GM18519 (cell line): ENCODE measurements around the gene COL5A1.

Source experiments
- ATAC-seq: cut with Tn5 transposase; IDR thresholded peaks from one replicate; pipeline ENCODE4 v1.9.1; 2021; ENCODE audit warnings: mild to moderate bottlenecking, moderate library complexity; ENCODE audit not compliant: unreplicated experiment, low FRiP score

Gene COL5A1

DNA sequence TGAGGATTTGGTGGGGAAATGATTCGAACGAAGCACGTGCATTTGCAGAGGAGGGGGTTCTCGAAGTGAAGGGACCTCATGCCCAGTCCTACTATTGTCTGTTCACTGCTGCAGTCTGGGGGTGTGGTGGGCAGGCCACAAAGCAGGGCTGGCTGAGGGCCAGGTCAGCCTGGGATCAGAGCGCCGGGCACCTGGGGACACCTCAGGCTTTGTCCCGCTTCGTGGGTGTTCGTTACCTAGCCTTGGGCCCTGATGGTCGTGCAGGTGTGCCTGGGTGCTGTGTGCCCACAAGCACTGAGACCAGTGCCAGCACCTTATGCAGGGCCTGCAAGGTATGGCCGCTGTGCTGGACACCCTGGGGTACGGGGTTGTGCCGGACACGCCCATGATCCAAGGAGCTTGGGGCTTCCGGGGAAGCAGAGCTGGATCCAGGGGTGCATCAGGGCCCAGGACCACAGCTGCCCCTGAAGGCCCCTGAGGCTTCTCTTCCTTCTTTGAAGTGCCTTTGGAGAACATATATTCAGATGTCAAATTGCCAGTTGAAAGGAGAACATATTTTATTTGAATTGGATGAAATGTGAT lies 80.6 kb downstream of the COL5A1 start:
- ATAC-seq = no peak

DNA sequence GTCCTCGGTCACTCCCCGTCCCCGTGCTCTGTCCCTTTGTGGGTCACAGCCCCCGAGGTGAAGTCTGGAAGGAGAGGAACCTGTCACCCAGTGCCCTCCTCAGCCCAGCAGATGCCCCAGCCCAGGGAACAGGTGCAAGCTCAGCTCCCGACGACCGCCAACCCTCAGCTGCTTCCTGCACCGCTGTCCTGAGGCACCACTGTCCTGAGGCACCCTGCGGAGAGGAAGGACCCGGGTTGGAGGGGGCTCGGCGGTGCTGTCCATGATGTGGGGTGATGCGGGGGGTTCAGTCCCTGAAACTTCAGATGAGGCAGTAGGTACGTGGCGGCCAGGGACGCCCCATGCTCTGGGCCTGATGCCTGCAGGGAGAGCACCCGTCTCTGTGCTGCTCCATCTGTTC lies 81.4 kb downstream of the COL5A1 start:
- no peak for ATAC-seq

DNA sequence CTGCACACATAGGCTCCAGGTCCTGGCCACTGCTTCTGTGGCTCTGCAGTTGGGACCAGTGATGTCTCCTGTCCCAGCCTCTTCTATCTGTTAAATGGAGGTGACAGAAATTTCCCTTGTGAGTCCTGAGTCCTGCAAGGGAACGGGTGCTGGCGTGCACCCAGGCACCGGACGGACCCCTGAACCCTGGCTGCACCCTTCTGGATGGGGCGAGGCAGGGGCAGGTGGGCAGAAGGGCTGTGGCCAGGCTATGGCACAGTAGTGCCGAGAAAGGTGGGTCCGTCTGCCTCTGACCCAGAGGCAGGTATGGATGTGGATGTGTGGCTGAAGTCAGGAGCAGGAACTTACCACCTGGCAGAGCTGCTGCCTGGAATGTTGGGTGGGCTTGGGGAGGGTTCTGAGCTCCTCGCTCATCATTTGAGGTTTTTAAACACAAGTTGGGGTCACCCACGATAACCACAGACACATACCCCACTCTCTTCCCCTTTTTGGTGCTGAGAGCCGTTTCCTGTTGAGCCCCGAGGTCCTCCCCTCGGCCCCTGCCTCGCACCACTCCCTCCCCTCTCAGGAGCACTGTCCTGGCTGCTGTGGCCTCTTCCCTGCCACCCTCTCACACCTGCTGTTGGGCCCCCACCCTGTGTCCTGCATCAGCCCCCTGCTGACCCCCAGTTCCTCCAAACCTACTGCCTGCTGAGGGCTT lies 82.0 kb downstream of the COL5A1 start:
- ATAC-seq = no peak

DNA sequence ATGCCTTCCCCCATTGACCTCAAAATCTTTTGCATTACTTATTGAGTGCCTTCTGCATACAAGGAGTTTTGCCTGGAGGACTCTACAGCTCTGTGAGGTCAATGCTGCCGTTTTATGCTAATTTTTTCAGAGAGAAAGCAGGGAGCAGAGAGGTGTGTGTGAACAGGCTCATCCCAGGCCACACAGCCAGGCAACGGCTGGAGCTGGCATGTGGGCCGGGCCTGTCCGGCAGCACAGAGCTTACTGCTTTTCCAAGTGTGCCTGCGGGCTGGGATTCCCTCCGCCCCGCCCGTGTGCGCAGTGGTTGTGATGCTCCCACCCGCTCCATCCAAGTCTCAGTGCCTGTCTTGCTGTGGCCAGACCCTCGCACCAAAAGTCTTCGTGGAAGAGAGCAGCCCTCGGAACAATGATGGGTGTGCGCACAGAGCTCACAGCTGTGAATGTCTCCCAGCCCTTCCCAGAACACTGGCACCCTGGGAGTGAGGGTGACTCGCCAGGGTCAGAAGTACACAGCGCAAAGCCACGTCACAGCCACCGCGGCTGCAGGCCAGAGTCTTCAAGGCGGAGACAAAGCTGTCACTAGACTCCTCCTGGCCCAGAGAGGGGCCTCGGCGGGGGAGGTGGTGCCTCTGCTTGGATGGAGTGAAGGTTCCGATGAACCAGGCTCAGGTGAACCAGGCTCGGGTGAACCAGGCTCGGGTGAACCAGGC lies 82.8 kb downstream of the COL5A1 start:
- ATAC-seq = no peak

DNA sequence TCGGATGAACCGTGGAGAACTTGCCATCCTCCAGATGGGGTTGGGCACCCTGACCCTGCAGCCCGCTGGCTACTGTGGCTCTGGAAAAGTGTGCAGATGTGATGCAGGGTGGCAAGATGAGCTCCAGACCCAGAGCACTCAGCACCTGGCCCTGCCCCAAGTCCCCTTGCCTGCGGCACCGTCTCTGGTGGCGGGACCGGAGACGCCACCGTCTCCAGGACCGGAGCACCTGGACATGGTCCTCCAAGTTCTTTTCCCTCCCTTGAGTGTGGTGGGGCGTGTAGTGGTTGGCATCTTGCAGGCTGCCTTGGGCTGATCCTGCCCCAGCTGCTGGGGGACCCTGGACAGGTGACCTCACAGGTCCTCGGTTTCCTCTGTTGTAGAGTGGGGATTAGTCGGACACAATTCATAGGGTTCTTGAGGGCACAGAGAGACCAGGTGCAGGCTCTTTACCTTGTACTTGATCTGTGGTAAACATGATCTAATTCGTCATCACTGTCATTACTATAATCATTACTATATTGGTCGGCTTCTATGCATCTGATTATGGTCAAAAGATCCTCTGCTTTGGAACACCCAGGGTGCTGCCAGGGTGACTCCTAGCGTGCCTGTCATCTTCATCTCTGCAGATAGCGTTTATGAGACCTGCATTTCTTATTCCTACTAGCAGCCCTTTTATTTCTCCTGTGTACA lies 83.5 kb downstream of the COL5A1 start:
- no peak for ATAC-seq

DNA sequence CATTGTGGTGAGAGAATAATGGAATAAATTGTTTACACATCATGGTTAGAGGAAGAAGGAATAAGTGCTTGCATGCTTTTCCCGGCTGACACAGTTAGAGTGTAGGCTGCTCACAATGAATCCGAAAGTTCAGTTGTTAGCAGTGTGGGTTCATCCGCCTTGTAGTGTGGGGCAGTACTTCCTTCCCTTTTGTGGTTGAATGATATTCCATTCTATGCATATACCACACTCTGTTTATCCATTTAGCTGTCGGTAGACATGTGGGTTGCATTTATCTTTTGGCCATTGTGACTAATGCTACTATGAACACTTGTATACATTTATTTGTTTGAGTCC lies 84.0 kb downstream of the COL5A1 start:
- no peak for ATAC-seq

DNA sequence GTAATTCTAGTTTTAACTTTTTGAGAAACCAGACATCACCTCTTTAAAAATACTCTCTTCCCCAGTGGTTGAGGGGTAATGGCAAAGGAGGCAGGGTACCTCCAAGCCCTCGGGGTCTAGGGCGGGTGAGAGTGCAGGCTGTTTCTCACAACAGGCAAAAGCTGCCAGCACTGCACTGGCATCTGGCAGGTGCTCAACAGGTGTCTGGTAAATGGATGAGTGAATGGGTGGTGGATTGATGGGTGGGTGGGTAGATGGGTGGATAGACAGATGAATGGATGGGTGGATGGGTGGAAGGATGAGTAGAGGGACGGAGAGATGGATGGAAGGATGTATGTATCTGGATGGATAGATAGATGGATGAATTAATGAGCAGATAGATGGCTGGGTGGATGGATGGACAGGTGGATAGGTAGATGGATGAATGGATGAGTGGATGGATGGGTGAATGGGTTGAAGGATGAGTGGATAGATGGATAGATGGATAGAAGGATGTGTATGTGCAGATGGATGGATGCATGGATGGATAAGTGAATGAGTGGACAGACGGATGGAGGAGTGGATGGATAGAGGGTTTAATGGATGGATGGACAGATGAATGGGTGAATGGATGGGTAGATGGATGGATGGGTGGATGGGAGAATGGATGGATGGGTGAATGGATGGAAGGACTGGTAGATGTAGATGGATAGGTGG lies 84.6 kb downstream of the COL5A1 start:
- ATAC-seq = no peak

DNA sequence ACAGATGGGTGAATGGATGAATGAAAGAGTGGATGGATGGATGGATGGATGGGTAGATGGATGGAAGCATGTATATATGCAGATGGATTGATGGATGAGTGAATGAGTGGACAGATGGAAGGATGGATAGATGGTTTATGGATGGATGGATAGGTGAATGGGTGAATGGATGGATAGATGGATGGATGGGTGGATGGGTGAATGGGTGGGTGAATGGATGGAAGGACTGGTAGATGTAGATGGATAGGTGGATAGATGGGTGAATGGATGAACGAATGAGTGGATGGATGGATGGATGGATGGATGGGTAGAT lies 85.1 kb downstream of the COL5A1 start:
- no peak for ATAC-seq

DNA sequence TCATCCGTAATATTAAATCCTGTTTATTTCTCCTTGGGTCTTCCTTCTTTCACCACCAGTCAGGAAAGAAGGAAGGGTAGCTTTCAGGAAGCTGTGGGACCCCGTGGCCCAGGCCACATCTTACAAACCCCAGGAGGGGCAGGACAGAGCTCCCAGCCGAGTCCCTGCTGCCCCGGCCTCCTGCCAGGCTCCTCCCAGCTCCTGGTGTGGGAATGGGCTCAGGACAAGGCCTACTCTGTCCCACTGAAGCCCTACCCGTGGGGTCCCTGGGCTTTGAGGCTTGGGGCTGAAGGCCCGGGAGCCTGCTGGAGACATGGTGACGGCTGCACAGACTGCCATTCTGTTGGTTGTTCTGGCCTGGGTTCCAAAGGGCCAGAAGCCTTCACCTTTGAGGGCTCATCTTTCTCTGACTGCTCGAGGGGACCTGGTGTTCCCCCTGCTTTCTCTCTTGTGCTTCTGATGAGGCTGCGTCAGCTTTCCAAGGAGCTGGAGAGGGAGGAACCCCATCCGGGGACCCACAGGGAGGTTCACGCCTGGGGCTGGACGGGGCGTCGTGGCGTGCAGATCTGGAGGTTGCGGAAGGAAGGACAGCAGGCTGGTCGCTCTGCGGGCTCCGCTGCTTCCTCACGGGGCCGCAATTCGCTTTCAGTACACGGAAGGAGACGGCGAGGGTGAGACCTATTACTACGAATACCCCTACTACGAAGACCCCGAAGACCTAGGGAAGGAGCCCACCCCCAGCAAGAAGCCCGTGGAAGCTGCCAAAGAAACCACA lies 86.6 kb downstream of the COL5A1 start:
- no peak for ATAC-seq

DNA sequence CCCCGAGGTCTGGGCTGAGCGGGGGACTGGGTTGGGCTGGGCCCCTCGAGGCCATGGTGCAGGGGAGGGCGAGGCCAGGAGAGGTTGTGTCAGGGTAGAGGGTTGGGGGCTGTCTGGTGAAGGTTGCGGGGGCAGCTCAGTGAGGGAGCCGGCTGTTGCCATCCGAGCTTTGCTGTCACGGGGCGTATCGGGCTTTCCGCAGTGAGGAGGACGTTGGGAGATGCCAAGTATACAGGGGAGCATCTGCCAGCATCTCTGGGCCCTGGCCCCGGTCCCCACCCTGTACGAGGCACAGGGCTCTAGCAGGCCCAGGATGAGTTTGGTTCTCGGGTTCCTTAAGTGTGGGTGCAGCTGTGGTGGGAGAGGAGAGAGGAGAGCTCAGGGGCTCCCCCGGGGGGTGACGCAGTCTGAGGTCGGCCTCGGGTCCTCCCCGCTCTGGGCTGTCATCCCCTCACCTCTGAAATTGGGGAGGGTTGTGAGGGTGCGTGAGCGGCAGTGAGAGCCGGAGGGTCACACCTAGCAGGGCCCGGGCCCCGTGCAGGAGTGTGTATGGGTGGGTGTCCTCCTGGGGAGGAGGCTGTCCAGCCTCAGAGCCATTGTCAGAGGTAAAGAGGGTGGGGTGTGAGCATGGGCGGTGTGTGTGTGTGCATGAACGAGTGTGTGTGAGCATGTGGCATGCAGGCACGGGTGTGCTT lies 87.3 kb downstream of the COL5A1 start:
- ATAC-seq = no peak

DNA sequence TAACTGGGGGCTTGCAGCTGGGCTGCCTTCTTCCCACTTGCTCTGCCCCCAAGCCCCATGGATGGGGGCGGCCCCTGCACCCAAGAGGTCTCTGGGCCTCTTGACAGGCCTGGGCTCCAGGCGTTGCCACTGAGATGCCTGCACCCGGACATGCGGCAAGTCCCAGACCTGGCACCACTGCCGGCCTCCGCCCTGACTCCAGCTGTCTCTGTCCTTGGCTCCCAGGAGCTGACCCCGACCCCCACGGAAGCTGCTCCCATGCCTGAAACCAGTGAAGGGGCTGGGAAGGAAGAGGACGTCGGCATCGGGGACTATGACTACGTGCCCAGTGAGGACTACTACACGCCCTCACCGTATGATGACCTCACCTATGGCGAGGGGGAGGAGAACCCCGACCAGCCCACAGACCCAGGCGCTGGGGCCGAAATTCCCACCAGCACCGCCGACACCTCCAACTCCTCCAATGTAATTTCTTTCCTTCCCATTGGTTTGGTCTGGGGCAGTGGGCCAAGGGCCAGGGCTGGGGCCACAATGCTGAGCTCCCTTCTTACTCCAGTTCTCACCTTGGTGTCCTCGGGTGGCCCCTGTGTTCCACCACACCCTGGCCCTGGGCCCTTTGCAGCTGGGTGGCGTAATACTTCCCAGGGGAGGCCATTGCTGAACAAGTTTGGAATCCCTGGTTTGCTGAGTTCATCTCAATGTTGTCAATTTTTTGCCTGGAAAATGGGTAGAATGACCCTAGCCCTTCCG lies 88.6 kb downstream of the COL5A1 start:
- ATAC-seq = no peak

DNA sequence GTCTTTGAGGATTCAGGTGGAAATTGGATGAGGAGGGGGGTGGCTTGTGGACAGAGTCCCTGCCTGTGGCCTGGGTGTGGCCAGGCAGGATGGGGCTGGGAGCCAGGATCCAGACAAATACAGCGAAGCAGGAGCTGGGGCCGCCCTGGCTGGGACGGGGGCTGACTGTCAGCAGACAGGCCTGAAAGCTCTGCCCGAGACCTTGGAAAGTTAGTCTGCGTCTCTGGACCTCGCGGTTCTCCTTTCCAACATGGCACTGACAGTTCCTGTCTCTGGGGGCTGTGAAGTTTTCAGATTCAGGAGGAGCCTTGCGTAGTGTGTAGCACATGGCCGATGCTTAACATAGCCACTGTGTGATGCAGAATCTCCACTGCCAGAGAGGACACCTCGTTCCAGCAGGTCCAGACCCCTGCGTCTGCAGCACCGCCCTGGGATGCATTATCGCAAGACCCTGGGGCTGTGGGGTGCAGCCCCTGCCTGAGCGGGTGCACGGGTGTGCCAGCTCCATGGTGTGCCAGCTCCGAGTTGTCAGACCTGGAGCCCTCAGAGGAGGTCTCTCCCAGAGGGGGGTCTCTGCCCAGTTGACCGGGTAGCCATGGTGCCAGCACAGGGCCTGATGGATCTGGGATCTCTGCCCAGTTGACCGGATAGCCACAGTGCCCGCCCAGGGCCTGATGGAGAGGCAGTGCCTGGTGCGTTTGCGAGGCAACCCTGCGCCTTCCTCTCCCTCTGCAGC lies 89.3 kb downstream of the COL5A1 start:
- no peak for ATAC-seq

DNA sequence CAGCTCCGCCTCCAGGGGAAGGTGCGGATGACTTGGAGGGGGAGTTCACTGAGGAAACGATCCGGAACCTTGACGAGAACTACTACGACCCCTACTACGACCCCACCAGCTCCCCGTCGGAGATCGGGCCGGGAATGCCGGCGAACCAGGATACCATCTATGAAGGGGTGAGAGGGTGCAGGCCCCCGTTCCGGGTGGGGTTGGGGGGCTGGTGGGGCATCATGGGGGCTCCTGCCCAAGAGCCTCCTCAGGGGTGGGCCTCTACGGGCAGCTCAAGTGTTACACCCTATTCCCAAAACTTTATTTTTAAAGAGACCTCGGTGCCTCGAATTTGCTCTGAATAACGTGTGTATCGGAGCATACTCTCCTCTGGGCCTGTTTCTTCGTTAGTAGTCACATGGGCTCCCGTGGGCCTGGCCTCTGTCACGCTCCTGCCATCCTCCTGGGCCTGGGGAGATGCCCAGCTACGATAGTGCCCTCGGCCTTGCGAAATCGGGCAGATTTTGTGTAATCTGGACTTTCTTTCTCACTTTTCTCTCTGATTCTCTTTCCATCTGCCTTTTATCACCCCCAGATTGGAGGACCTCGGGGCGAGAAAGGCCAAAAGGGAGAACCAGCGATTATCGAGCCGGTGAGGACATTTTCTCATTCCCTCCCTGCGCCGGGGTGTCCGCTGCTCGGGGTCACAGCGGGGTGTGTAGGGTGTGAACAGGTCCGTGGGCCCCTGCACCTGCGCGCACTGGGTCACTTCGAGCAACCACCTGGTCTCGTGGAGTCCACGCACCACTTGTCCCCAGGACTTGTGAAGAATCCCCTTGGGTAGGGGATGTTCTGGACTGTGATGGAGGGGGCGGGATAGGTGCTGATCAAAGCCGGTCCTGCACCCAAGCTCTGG lies 90.1 kb downstream of the COL5A1 start:
- ATAC-seq = no peak

DNA sequence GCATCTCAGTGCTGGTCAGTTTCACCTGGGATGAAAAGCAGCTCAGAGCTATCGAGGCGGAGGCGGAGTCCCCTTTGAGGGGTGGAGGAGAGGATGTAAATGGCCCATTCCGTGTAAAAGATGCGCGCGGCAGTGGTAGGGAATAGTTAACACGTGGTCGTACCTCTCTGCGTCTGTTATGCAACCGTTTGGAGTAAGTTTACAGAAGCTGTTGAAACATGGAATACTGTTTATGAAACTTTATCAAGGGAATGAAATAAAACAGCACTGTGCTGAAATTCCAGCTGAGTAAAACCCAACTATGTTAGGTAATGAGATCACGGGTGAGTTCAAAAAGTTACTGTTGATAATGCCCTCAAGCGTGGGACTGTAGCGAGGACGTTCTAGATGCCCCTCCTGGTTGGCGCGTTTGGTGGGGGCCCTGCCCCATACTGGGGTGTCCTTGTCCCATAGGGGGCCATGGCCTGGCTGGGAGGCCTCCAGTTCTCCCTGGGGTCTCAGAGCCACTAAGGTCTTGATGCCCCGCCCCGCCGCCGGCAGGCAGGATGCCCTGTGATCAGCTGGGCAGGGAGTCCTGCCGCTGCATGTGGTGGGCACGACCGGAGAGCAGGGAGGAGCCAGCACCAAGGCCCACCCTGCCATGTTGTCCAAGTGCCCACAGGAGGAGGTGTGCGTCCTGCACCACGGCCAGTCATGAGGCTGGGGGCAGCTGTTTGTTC lies 90.9 kb downstream of the COL5A1 start:
- no peak for ATAC-seq

DNA sequence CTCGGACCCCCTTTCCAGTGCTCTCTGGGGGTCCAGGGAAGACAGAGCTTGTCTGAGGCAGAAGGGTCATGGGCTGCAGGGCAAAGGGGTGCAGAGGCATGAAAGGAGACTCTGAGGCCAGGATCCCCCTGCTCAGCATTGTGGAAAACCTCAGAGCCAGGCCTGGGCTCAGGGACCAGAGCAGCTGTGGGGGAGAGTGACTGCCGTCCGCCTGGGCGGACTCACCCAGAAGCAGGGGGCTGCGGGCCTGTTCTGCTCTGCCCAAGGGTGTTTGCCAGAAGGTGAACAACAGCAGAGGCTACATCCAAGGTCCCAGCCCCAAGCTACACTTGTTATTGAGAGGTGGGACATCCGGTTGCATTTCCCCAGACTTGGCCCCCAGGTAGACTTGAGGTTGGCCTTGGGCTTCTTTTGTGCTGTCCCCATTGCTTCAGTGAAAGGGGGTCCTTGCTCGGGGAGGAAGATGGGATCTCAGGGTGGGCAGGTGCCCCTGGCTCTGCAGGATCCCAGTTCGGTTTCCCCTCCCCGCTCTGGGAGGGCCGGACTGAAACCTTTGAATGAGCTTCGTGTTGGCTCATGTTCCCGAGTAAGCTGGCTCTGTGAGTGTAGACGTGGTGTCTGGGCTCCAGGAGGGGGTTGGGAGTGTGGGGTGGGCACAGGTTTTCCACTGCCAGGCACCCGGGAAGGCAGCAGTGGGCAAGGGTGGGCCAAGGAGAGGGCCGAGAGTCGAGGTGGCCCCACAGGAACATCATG lies 92.1 kb downstream of the COL5A1 start:
- ATAC-seq = no peak

DNA sequence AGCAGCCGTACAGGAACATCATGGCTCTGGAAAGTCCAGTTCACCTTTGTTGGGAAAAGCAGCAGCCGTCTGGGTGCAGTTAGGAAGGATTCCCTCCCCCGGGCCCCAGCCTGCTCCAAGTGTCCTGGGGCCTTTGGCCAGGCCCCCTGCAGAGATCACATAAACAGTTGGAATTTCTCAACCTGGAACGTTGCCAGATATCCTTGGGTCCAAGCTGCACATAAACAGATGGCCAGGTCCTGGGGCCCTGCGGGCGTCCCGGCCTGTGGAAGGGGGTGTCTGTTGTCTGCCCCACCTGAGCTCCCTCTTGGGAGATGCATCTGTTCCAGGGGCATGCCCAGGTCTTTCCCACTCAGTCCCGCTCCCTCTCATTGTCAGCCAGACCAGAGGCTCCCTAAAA lies 92.7 kb downstream of the COL5A1 start:
- ATAC-seq = no peak
